Calu3 (cell line): ENCODE data around the gene STK38L. TPM values are rescaled to one million over a fixed set of nuclear protein-coding genes. Genes with fewer than 3 reads are reported as not detected.

ENCODE experiments used
- BruUV-seq: library from RNA; stranded (reverse); fragments of 400-500 nt; replicated peaks from 2 replicates; lab custom pipeline; 2021; lab: Mats Ljungman, UMichigan
- CTCF ChIA-PET: fragments of 300-600 bp; sonication (Branson Sonifier 250); formaldehyde crosslinking; loops from one replicate; lab custom pipeline; 2022; ENCODE audit warnings: antibody characterized with exemption; lab: Charles Lee
- DNase-seq: peaks from one replicate; pipeline ENCODE4 v3.0.0; 2022
- H3K27ac Mint-ChIP-seq: one replicate; pipeline ENCODE4 v1.8.0; 2022; ENCODE audit warnings: mixed read lengths; ENCODE audit not compliant: unreplicated experiment
- H3K27me3 Mint-ChIP-seq: one replicate; pipeline ENCODE4 v1.8.0; 2022; ENCODE audit warnings: mixed read lengths; ENCODE audit not compliant: unreplicated experiment
- H3K36me3 Mint-ChIP-seq: one replicate; pipeline ENCODE4 v1.8.0; 2022; ENCODE audit warnings: mild to moderate bottlenecking, moderate library complexity, mixed read lengths; ENCODE audit not compliant: insufficient read depth, unreplicated experiment
- H3K4me1 Mint-ChIP-seq: one replicate; pipeline ENCODE4 v1.8.0; 2022; ENCODE audit warnings: mild to moderate bottlenecking, low read depth, mixed read lengths; ENCODE audit not compliant: unreplicated experiment
- H3K4me3 Mint-ChIP-seq: one replicate; pipeline ENCODE4 v1.8.0; 2022; ENCODE audit warnings: mild to moderate bottlenecking, low read depth, moderate library complexity, mixed read lengths; ENCODE audit not compliant: unreplicated experiment
- H3K9me3 Mint-ChIP-seq: one replicate; pipeline ENCODE4 v1.8.0; 2022; ENCODE audit warnings: low read depth, mixed read lengths; ENCODE audit not compliant: unreplicated experiment
- intact Hi-C: fragments of 100-400 bp; cut with micrococcal nuclease; formaldehyde crosslinking; loops from one replicate; pipeline ENCODE4 v1.10.0; 2022; ENCODE audit not compliant: unreplicated experiment
- total RNA-seq: library from RNA; stranded (reverse); gene quantifications from 2 replicates; pipeline ENCODE4 v1.2.3, GENCODE V29; 2022
- TF ChIP-seq, protein P1 (sequence below): fragments of 200-600 bp; IDR thresholded peaks from one replicate; pipeline ENCODE4 v1.8.0; 2022; ENCODE audit warnings: antibody characterized with exemption; ENCODE audit not compliant: unreplicated experiment

The STK38L gene
- total RNA-seq, 1 experiment from 2014 or later, result 24.6 TPM

DNA sequence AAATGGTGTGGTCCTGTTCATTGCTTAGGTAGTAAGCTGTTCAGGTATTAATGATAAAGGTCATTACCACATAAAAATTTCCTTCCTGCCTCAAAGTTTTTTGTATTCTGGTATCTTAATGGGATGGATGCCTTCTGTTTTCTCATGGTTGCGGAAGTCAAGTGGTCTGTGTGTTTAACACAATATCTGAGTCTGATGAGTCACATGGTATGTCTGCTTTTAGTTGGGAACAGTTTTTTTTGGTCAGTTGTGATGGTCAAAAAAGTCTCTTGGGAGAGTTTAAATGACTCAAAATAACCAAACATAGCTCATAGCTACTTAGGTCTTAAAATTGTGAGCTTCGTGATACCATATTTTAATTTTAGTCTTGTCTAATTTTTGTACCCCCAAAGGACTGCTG is 40.7 kb downstream of the STK38L start:
- intact Hi-C loops, result no loop called here
- no peak for DNase-seq

DNA sequence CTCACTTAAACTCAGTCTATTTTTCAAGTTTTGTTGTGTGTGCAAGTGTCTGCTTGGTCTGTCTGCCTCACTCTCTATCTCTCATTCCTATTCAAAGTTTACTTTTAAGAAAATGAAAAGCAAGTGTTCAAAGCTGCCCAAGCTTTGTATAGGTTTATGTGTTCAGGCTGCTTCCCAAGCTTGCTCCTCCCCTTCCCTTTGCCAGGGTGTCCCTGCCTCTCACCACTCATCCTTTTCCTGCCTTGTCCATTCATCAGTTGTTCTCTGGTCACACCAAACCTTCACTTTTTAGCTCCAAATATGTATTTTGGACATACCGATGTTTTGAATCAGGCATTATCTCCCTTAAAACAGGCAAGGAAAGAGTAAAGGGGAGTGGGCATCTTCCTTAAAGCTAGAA is 41.3 kb downstream of the STK38L start:
- Mint-ChIP-seq H3K9me3 (no peaks in the 10 kb centered on the region), H3K27me3 (no peaks in the 10 kb centered on the region), H3K36me3 (no peaks in the 10 kb centered on the region), H3K4me1 (peaks cover 7% of the 10 kb centered on the region), H3K4me3 (no peak overlapping the region), H3K27ac (no peak overlapping the region)
- TF ChIP-seq, protein P1, sequence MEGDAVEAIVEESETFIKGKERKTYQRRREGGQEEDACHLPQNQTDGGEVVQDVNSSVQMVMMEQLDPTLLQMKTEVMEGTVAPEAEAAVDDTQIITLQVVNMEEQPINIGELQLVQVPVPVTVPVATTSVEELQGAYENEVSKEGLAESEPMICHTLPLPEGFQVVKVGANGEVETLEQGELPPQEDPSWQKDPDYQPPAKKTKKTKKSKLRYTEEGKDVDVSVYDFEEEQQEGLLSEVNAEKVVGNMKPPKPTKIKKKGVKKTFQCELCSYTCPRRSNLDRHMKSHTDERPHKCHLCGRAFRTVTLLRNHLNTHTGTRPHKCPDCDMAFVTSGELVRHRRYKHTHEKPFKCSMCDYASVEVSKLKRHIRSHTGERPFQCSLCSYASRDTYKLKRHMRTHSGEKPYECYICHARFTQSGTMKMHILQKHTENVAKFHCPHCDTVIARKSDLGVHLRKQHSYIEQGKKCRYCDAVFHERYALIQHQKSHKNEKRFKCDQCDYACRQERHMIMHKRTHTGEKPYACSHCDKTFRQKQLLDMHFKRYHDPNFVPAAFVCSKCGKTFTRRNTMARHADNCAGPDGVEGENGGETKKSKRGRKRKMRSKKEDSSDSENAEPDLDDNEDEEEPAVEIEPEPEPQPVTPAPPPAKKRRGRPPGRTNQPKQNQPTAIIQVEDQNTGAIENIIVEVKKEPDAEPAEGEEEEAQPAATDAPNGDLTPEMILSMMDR, result no peak
- intact Hi-C loops, result no loop called here
- DNase-seq, result no peak
- no TSS peak for BruUV-seq
- CTCF ChIA-PET, result interaction anchor here (1.5 kb wide), 1 partner anchor 270 kb away, joined by 3 read pairs; no protein-coding TSS in a partner anchor

More for the DNA sequence above, 40.7 kb downstream of the STK38L start:
- H3K9me3 Mint-ChIP-seq, result no peaks in the 10 kb centered on the region
- H3K4me1 Mint-ChIP-seq, result peaks cover 7% of the 10 kb centered on the region
- TF ChIP-seq, protein P1, result no peak
- H3K27me3 Mint-ChIP-seq, result no peaks in the 10 kb centered on the region
- no peak overlapping the region for H3K27ac Mint-ChIP-seq
- CTCF ChIA-PET, result interaction anchor here (1.5 kb wide), 1 partner anchor 269 kb away, joined by 3 read pairs; no protein-coding TSS in a partner anchor
- no TSS peak for BruUV-seq
- no peak overlapping the region for H3K4me3 Mint-ChIP-seq
- H3K36me3 Mint-ChIP-seq, result no peaks in the 10 kb centered on the region

DNA sequence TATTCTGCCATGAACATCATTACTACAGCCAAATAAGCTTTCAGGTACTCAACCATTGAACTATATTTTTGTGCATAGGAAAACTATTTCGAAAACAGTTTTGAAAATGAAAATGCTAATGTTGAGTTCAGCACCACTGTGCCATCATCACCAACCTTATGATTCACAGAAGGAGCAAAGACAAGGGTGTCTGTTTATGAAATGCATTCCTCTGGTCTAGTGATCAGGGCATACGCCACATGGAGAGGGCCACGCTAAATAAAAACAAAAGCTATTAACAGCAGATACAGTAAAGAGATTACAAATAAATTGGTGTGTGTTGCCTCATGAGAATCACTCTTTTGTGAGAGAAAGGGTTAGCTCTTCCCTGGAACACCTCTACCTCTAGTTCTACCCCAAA is 45.3 kb downstream of the STK38L start:
- DNase-seq, result no peak
- H3K4me1 Mint-ChIP-seq, result peaks cover 17% of the 10 kb centered on the region
- intact Hi-C loops, result no loop called here
- no peak overlapping the region for H3K4me3 Mint-ChIP-seq
- H3K27ac Mint-ChIP-seq, result no peak overlapping the region
- CTCF ChIA-PET, result no interaction called here
- TF ChIP-seq, protein P1, result no peak
- H3K27me3 Mint-ChIP-seq, result no peaks in the 10 kb centered on the region
- no TSS peak for BruUV-seq
- no peaks in the 10 kb centered on the region for H3K9me3 Mint-ChIP-seq
- H3K36me3 Mint-ChIP-seq, result no peaks in the 10 kb centered on the region

DNA sequence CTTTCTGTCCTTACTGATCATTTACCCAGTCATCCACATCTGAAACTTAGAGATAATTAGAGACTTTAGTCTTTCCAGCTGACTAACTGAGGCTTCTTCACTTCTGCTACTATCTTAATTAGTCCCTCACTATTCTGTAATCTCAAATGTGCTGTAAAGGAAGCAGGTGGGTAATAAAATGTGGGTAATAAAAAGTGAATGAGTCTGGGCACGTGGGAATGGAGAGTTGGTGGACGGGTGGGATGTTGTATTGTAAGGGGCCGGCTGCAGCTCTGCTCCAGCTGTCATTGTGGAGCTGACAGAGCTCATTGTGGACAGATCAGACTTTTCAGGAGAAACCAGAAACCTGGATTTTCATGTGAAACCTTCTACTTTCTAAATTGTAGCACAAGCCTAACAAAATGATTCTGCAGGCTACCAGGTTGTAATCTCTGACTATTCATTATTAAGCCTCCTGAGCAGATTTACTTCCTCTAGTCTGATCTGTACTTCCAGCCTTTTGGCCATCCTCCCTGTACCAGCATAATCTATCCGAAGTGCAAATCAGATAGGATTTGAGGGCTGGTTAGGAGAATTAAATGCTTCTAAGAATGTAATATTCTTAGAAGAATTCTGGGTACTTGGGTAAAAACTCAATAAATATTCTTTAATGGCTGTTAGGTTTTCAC is 46.5 kb downstream of the STK38L start:
- H3K4me3 Mint-ChIP-seq, result no peak overlapping the region
- no peaks in the 10 kb centered on the region for H3K9me3 Mint-ChIP-seq
- TF ChIP-seq, protein P1, result no peak
- no peak overlapping the region for H3K27ac Mint-ChIP-seq
- peaks cover 17% of the 10 kb centered on the region for H3K4me1 Mint-ChIP-seq
- no TSS peak for BruUV-seq
- no peaks in the 10 kb centered on the region for H3K36me3 Mint-ChIP-seq
- CTCF ChIA-PET, result no interaction called here
- DNase-seq, result no peak
- intact Hi-C loops, result no loop called here
- no peaks in the 10 kb centered on the region for H3K27me3 Mint-ChIP-seq
